K562 (cell line): ENCODE results near the gene POLR3K.

Experiments
- CHD1 ChIP-seq: fragments of 200-600 bp; sonication (generic); IDR thresholded peaks from one replicate; pipeline ENCODE4 v1.6.1; 2012; ENCODE audit warnings: mild to moderate bottlenecking, moderate library complexity, low read length, inconsistent platforms
- ELF1 ChIP-seq: fragments of 200-800 bp; sonication (Bioruptor generic); IDR thresholded peaks from 2 replicates; pipeline ENCODE4 v1.6.1; 2016; ENCODE audit warnings: missing genetic modification characterization, missing compliant biosample characterization
- EZH2 ChIP-seq: IDR thresholded peaks from 2 replicates; pipeline ENCODE4 v1.6.1; 2012; ENCODE audit warnings: low read depth, mild to moderate bottlenecking, inconsistent platforms, low read length, borderline replicate concordance
- KLF16 ChIP-seq: IDR thresholded peaks from 2 replicates; pipeline ENCODE4 v1.6.1; 2016; ENCODE audit warnings: antibody characterized with exemption
- NFE2 ChIP-seq: IDR thresholded peaks from 2 replicates; pipeline ENCODE4 v1.6.1; 2014; ENCODE audit warnings: antibody characterized with exemption, low read depth
- POLR2A ChIP-seq: fragments of 450-650 bp; conservative IDR thresholded peaks from 2 replicates; pipeline ENCODE4 v1.6.1; 2016
- SP1 ChIP-seq: sonication (generic); formaldehyde crosslinking; IDR thresholded peaks from 2 replicates; pipeline ENCODE4 v1.8.1; 2022; ENCODE audit warnings: mild to moderate bottlenecking, missing genetic modification reagents
- TBP ChIP-seq: optimal IDR thresholded peaks from 2 replicates; pipeline ENCODE3; 2011; ENCODE audit warnings: low read depth, low read length, improper control_type of control experiment
- TF ChIP-seq, protein P1 (sequence below): sonication (generic); formaldehyde crosslinking; IDR thresholded peaks from 2 replicates; pipeline ENCODE4 v1.8.0; 2022; ENCODE audit warnings: mild to moderate bottlenecking, missing genetic modification reagents
- TF ChIP-seq, protein P2 (sequence below), 3 experiments: IDR thresholded peaks in 2 of 3; conservative IDR thresholded peaks in 1 of 3; 2 replicates each; pipeline ENCODE4 v1.5.1; 2011 to 2012; ENCODE audit warnings: low read length in 3 of 3, mild to moderate bottlenecking in 3 of 3, control low read depth in 2 of 3, improper control_type of control experiment in 1 of 3, inconsistent platforms in 1 of 3, low read depth in 1 of 3, mixed read lengths in 1 of 3, moderate library complexity in 1 of 3; ENCODE audit not compliant: insufficient read depth in 2 of 3

DNA sequence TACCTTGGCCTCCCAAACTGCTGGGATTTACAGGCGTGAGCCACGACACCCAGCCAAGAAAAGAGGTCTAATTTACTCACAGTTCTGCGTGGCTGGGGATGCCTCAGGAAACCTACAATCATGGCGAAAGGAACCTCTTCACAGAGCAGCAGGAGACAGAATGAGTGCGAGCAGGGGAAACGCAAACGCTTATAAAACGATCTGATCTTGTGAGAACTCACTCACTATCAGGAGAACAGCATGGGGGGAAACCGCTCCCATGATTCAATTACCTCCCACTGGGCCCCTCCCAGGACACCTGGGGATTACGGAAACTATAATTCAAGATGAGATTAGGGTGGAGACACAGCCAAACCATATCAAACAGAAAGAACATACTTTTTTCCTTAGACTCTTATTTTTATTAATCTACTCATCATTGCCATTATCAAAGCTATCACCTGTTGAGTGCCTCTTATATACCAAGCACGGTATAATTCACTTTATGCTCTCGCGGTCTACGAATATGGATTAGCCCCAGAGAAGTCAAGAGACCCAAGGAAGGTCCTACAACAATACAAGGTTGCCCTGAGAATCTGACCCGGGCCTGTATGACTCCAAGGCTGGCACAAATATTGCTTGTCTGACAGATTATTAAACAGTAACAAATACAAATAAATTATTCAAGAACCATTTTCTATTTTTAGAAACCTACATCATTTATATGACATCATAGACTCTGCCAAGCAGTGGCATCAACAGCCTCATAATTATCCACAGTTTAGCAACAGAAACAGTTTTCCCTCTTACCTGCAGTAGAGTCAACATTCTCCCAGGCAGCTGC is 2.4 kb downstream of the POLR3K start:
- TF ChIP-seq TBP (no peak), EZH2 (no peak), KLF16 (no peak), NFE2 (no peak), POLR2A (no peak), ELF1 (tag) (no peak), CHD1 (no peak), SP1 (CRISPR knock-in tag) (no peak)
- TF ChIP-seq, protein P1, sequence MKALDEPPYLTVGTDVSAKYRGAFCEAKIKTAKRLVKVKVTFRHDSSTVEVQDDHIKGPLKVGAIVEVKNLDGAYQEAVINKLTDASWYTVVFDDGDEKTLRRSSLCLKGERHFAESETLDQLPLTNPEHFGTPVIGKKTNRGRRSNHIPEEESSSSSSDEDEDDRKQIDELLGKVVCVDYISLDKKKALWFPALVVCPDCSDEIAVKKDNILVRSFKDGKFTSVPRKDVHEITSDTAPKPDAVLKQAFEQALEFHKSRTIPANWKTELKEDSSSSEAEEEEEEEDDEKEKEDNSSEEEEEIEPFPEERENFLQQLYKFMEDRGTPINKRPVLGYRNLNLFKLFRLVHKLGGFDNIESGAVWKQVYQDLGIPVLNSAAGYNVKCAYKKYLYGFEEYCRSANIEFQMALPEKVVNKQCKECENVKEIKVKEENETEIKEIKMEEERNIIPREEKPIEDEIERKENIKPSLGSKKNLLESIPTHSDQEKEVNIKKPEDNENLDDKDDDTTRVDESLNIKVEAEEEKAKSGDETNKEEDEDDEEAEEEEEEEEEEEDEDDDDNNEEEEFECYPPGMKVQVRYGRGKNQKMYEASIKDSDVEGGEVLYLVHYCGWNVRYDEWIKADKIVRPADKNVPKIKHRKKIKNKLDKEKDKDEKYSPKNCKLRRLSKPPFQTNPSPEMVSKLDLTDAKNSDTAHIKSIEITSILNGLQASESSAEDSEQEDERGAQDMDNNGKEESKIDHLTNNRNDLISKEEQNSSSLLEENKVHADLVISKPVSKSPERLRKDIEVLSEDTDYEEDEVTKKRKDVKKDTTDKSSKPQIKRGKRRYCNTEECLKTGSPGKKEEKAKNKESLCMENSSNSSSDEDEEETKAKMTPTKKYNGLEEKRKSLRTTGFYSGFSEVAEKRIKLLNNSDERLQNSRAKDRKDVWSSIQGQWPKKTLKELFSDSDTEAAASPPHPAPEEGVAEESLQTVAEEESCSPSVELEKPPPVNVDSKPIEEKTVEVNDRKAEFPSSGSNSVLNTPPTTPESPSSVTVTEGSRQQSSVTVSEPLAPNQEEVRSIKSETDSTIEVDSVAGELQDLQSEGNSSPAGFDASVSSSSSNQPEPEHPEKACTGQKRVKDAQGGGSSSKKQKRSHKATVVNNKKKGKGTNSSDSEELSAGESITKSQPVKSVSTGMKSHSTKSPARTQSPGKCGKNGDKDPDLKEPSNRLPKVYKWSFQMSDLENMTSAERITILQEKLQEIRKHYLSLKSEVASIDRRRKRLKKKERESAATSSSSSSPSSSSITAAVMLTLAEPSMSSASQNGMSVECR (CRISPR knock-in tag): no peak
- TF ChIP-seq, protein P2, sequence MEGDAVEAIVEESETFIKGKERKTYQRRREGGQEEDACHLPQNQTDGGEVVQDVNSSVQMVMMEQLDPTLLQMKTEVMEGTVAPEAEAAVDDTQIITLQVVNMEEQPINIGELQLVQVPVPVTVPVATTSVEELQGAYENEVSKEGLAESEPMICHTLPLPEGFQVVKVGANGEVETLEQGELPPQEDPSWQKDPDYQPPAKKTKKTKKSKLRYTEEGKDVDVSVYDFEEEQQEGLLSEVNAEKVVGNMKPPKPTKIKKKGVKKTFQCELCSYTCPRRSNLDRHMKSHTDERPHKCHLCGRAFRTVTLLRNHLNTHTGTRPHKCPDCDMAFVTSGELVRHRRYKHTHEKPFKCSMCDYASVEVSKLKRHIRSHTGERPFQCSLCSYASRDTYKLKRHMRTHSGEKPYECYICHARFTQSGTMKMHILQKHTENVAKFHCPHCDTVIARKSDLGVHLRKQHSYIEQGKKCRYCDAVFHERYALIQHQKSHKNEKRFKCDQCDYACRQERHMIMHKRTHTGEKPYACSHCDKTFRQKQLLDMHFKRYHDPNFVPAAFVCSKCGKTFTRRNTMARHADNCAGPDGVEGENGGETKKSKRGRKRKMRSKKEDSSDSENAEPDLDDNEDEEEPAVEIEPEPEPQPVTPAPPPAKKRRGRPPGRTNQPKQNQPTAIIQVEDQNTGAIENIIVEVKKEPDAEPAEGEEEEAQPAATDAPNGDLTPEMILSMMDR (IDR thresholded peaks at IDR 0.05 in 2 of 3, conservative IDR thresholded peaks at IDR 0.05 in 1 of 3; ENCODE audit: insufficient read depth in 2 of 3, low read depth in 1 of 3, low read length in 3 of 3): no peak
